Activated CD8-positive, alpha-beta T cell treated with anti-CD3 and anti-CD28 coated beads, Interleukin-2, amount 10 ng/mL, durations not matched to agents 7 days and 5 days (primary cell): Measurements from ENCODE around the gene ELFN1. TPM values are rescaled to one million over a fixed set of nuclear protein-coding genes. Genes with fewer than 3 reads are reported as not detected.

Source experiments
- ATAC-seq: fragments of 150-1000 bp; cut with Tn5 transposase; one replicate; pipeline ENCODE4 v1.10.0; 2021; ENCODE audit warnings: moderate library complexity
- CTCF ChIA-PET: fragments of 350-600 bp; sonication (Branson Sonifier 250); formaldehyde crosslinking; loops from one replicate; lab custom pipeline; 2021; ENCODE audit warnings: antibody characterized with exemption; lab: Charles Lee
- POLR2A ChIA-PET: fragments of 350-600 bp; sonication (Branson Sonifier 250); formaldehyde crosslinking; loops from one replicate; lab custom pipeline; 2021; ENCODE audit warnings: antibody characterized with exemption; lab: Charles Lee
- DNase-seq: peaks from one replicate; pipeline ENCODE4 v3.0.0-alpha.2; 2020
- H3K27ac Mint-ChIP-seq: one replicate; pipeline ENCODE4 v1.8.0; 2021; ENCODE audit warnings: mild to moderate bottlenecking, mixed read lengths
- H3K27me3 Mint-ChIP-seq: one replicate; pipeline ENCODE4 v1.8.0; 2021; ENCODE audit warnings: low read depth, mixed read lengths
- H3K36me3 Mint-ChIP-seq: one replicate; pipeline ENCODE4 v1.8.0; 2021; ENCODE audit warnings: low read depth, mixed read lengths
- H3K4me1 Mint-ChIP-seq: one replicate; pipeline ENCODE4 v1.8.0; 2021; ENCODE audit warnings: low read depth, mixed read lengths
- H3K4me3 Mint-ChIP-seq: one replicate; pipeline ENCODE4 v1.8.0; 2021; ENCODE audit warnings: mild to moderate bottlenecking, mixed read lengths
- H3K9me3 Mint-ChIP-seq: one replicate; pipeline ENCODE4 v1.8.0; 2022; ENCODE audit warnings: mixed read lengths; ENCODE audit not compliant: insufficient read depth
- total RNA-seq, 2 experiments: library from RNA; stranded (reverse); gene quantifications; one replicate each; pipeline ENCODE4 v1.2.3, GENCODE V29; 2021

ELFN1 gene
- total RNA-seq, 2 experiments from 2014 or later: not detected

- H3K4me1 Mint-ChIP-seq: no peaks in the 10 kb centered on the region
- ChIA-PET CTCF (no interaction called here), POLR2A (no interaction called here)
- no peaks in the 10 kb centered on the region for H3K36me3 Mint-ChIP-seq
- no peaks in the 10 kb centered on the region for H3K9me3 Mint-ChIP-seq
- H3K27me3 Mint-ChIP-seq: peaks cover 2% of the 10 kb centered on the region
- no peak for DNase-seq
- no peak overlapping the region for H3K27ac Mint-ChIP-seq
- H3K4me3 Mint-ChIP-seq: no peak overlapping the region
- ATAC-seq: no peak
Measured at GRCh38 chr7:1696671-1697498, 26.8 kb downstream of the ELFN1 start.

GRCh38 chr7:1697499-1698125, 27.5 kb downstream of the ELFN1 start:
- no peaks in the 10 kb centered on the region for H3K4me1 Mint-ChIP-seq
- POLR2A ChIA-PET: no interaction called here
- peaks cover 2% of the 10 kb centered on the region for H3K27me3 Mint-ChIP-seq
- CTCF ChIA-PET: interaction anchor here (0.8 kb wide), 1 partner anchor 107 kb away, joined by 3 read pairs; no protein-coding TSS in a partner anchor
- ATAC-seq (no peak), DNase-seq (no peak)
- H3K27ac Mint-ChIP-seq: peak overlapping the region; percentile 15
- no peaks in the 10 kb centered on the region for H3K36me3 Mint-ChIP-seq
- H3K4me3 Mint-ChIP-seq: no peak overlapping the region
- H3K9me3 Mint-ChIP-seq: peaks cover 3% of the 10 kb centered on the region

DNA sequence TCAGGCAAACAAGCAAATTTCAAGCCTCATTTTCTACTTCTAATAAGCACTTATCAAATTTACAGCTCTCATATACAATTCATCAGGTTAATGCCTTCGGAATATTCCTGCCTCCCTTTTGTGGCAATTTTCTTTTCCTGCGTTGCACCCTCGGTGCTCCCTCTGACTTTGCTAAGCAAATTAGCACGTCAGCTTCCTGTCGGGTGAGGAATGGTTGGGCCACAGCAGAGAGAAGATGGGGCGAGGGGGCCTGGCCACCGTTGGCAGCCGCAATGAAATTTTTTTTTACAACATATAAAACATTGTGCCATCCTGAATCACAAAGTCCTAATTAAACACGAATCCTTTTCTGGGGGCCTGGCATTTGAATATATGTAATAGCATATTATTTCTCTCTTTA, 28.1 kb downstream of the ELFN1 start:
- no peaks in the 10 kb centered on the region for H3K36me3 Mint-ChIP-seq
- no peak overlapping the region for H3K27ac Mint-ChIP-seq
- ChIA-PET CTCF (interaction anchor here (0.8 kb wide), 1 partner anchor 107 kb away, joined by 3 read pairs; no protein-coding TSS in a partner anchor), POLR2A (no interaction called here)
- DNase-seq: no peak
- H3K9me3 Mint-ChIP-seq: peaks cover 9% of the 10 kb centered on the region
- no peak for ATAC-seq
- peaks cover 4% of the 10 kb centered on the region for H3K27me3 Mint-ChIP-seq
- no peak overlapping the region for H3K4me3 Mint-ChIP-seq
- H3K4me1 Mint-ChIP-seq: no peaks in the 10 kb centered on the region

DNA sequence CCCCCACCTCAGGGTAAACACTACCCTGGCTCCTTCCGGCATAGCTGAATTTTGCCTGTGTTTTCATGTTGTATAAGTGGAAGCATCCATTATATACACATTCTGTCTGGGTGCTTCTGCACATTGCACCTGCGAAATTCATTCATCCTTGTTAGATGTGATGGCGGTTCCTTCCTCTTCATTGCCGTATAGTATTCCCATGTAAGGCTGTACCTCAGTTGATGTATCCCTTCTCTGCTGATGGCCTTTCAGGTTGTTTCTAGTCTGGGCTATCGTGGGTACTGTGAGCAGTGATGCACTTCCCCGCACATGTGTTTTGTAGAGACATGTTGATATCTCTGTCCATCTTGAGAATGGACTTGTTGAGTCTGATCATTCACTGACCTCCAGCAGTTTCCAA, 28.9 kb downstream of the ELFN1 start:
- CTCF ChIA-PET: no interaction called here
- H3K9me3 Mint-ChIP-seq: peaks cover 12% of the 10 kb centered on the region

DNA sequence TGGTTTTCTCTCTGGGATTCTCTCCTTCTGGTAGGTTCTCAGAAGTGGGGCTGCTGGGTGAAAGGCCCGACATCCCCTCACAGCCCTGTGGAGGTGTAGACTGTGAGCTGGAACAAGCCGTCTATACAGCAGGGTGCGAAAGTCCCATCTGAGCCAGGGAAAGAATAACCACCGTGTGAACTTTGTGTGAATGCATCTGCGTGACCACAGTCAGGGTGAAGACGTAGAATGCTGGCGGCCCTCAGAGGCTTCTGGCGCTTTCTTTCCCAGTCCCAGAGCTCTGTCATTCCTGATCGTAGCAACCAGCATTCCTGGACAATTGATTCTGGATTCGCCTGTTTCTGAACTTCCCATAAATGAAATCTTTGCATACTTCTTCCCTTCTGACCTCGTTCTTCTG, 30.0 kb downstream of the ELFN1 start:
- Mint-ChIP-seq H3K27me3 (peaks cover 4% of the 10 kb centered on the region), H3K4me3 (no peak overlapping the region), H3K9me3 (peaks cover 12% of the 10 kb centered on the region), H3K36me3 (no peaks in the 10 kb centered on the region), H3K4me1 (no peaks in the 10 kb centered on the region), H3K27ac (no peak overlapping the region)
- DNase-seq (no peak), ATAC-seq (no peak)
- ChIA-PET POLR2A (no interaction called here), CTCF (interaction anchor here (1.1 kb wide), 1 partner anchor 10 kb away, joined by 3 read pairs; no protein-coding TSS in a partner anchor)

More for the DNA sequence above, 28.9 kb downstream of the ELFN1 start:
- DNase-seq: no peak
- H3K4me1 Mint-ChIP-seq: no peaks in the 10 kb centered on the region
- POLR2A ChIA-PET: no interaction called here
- no peak overlapping the region for H3K27ac Mint-ChIP-seq
- H3K36me3 Mint-ChIP-seq: no peaks in the 10 kb centered on the region
- no peak overlapping the region for H3K4me3 Mint-ChIP-seq
- ATAC-seq: no peak
- H3K27me3 Mint-ChIP-seq: peaks cover 4% of the 10 kb centered on the region

GRCh38 chr7:1700536-1701333, 30.7 kb downstream of the ELFN1 start:
- POLR2A ChIA-PET: no interaction called here
- H3K9me3 Mint-ChIP-seq: peaks cover 12% of the 10 kb centered on the region
- CTCF ChIA-PET: interaction anchor here (1.1 kb wide), 1 partner anchor 9 kb away, joined by 3 read pairs; no protein-coding TSS in a partner anchor
- no peak overlapping the region for H3K27ac Mint-ChIP-seq
- H3K4me3 Mint-ChIP-seq: no peak overlapping the region
- H3K4me1 Mint-ChIP-seq: no peaks in the 10 kb centered on the region
- peaks cover 4% of the 10 kb centered on the region for H3K27me3 Mint-ChIP-seq
- ATAC-seq (no peak), DNase-seq (no peak)
- no peaks in the 10 kb centered on the region for H3K36me3 Mint-ChIP-seq

DNA sequence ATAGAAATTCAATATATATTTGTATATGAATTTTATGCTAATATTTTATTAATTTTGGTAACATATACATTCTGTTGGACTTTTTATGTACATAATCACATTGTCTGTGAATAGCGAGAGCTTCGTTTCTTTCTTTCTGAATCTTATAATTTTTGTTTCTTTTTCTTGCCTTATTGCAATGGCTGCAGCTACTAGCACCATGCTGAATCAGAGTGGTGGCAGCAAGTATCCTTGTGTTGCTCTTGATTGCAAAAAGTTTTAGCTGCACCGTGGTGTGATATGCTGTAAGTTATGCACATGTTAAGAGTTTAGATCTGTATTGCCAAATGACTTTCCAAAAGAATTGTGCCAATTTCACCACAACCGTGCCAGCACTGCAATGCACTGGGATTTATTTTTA, 32.6 kb downstream of the ELFN1 start:
- no peak overlapping the region for H3K27ac Mint-ChIP-seq
- peaks cover 12% of the 10 kb centered on the region for H3K9me3 Mint-ChIP-seq
- H3K4me3 Mint-ChIP-seq: no peak overlapping the region
- no peak for ATAC-seq
- H3K36me3 Mint-ChIP-seq: no peaks in the 10 kb centered on the region
- ChIA-PET POLR2A (no interaction called here), CTCF (interaction anchor here (1.1 kb wide), 1 partner anchor 12 kb away, joined by 3 read pairs; no protein-coding TSS in a partner anchor)
- no peaks in the 10 kb centered on the region for H3K4me1 Mint-ChIP-seq
- H3K27me3 Mint-ChIP-seq: peaks cover 4% of the 10 kb centered on the region
- no peak for DNase-seq

DNA sequence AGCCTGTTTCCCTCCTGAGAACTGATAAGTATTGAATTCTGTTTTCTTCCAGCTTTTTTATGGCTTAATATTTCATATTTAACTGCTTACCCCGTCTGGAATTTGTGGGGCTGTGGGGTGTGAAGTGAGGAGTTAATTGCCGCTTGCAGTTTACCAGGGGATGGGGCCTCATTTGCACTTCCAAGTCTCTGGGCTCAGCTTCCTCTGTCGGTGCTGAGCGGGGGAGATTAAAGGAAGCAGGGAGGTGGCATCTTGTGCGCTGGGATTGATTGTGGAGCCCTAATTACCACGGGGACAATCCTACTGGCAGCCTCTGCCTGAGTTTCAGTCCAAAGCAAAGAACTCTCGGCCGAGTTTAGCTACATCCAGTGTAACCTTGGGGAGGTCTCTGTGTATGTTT, 33.4 kb downstream of the ELFN1 start:
- no peak for DNase-seq
- Mint-ChIP-seq H3K9me3 (peaks cover 12% of the 10 kb centered on the region), H3K4me3 (no peak overlapping the region), H3K4me1 (no peaks in the 10 kb centered on the region), H3K27me3 (peaks cover 4% of the 10 kb centered on the region), H3K36me3 (no peaks in the 10 kb centered on the region), H3K27ac (no peak overlapping the region)
- ChIA-PET CTCF (interaction anchor here (1.1 kb wide), 1 partner anchor 11 kb away, joined by 3 read pairs; no protein-coding TSS in a partner anchor), POLR2A (no interaction called here)
- ATAC-seq: no peak

- no peak for ATAC-seq
- H3K27ac Mint-ChIP-seq: no peak overlapping the region
- ChIA-PET POLR2A (no interaction called here), CTCF (interaction anchor here (1.1 kb wide), 1 partner anchor 10 kb away, joined by 3 read pairs; no protein-coding TSS in a partner anchor)
- H3K4me3 Mint-ChIP-seq: no peak overlapping the region
- DNase-seq: no peak
- no peaks in the 10 kb centered on the region for H3K4me1 Mint-ChIP-seq
- H3K36me3 Mint-ChIP-seq: no peaks in the 10 kb centered on the region
- peaks cover 16% of the 10 kb centered on the region for H3K9me3 Mint-ChIP-seq
- peaks cover 2% of the 10 kb centered on the region for H3K27me3 Mint-ChIP-seq
Measured at GRCh38 chr7:1703871-1704810, 34.1 kb downstream of the ELFN1 start.

DNA sequence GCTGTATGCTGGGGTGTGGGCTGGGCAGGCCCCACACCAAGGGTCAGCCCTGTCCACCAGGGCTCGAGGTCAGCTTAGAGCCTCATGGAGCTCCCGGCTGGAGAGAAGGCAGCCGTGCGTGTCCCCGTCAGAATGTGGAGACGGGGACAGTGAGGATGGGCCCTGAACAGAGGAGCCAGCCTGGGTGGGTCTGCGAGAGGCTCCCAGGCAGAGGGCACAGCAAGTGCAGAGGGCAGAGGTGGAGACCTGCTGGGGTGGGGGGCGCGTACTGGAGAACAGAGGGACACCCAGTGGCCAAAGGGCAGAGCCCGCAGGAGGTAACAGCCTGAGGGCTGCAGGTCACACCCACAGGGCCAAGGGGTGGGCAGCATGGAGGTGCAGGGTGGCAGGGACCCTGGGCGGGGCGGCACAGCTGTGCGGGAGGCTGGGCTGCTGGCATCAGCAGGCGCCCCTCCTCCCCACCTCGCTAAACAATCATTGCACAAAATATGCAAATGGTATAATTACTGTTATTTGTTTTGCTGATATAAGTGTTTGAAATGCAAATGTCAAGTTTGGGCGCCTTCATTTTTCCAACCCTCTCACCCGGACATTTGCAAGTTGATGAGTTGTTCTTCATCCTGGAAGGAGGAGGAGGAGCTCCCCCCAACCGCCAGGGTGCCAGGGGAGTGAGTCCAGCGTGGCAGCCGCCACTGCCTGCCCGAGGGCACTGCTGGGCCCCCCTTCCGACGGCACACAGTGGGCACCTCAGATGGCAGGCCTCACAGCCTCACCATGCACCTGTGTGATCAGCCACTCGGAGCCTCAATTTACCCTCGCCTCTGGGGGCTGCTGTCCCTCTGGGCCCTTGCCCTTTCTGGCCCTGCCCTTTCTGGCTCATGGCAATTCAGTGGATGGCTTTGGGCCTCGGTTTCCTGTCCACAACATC, 35.0 kb downstream of the ELFN1 start:
- no peaks in the 10 kb centered on the region for H3K4me1 Mint-ChIP-seq
- H3K4me3 Mint-ChIP-seq: no peak overlapping the region
- peaks cover 2% of the 10 kb centered on the region for H3K36me3 Mint-ChIP-seq
- ChIA-PET POLR2A (no interaction called here), CTCF (no interaction called here)
- no peak overlapping the region for H3K27ac Mint-ChIP-seq
- H3K27me3 Mint-ChIP-seq: peaks cover 2% of the 10 kb centered on the region
- ATAC-seq: no peak
- peaks cover 24% of the 10 kb centered on the region for H3K9me3 Mint-ChIP-seq
- DNase-seq: no peak
